GM12878 (cell line): ENCODE measurements around the gene MNAT1. TPM values are rescaled to one million over a fixed set of nuclear protein-coding genes. Genes with fewer than 3 reads are reported as not detected.

Source experiments
- ATAC-seq: fragments of 200-7000 bp; cut with Tn5 transposase; 3 replicates; pipeline ENCODE4 v1.9.1; 2020; ENCODE audit warnings: mild to moderate bottlenecking, moderate library complexity
- BruUV-seq: library from RNA; stranded (reverse); fragments of 400-500 nt; replicated peaks from 2 replicates; lab custom pipeline; 2021; lab: Mats Ljungman, UMichigan
- CTCF ChIA-PET: fragments of 300-600 bp; sonication (Branson Sonifier 250); formaldehyde crosslinking; extraction: SDS; loops from one replicate; lab custom pipeline; 2021; ENCODE audit warnings: inconsistent platforms; lab: Yijun Ruan, JAX
- POLR2A ChIA-PET: fragments of 350-600 bp; formaldehyde crosslinking; extraction: SDS; loops from one replicate; lab custom pipeline; 2021; ENCODE audit warnings: inconsistent platforms; lab: Charles Lee
- RAD21 ChIA-PET: fragments of 300-600 bp; sonication (Branson Sonifier 250); formaldehyde crosslinking; loops from one replicate; lab custom pipeline; 2023; ENCODE audit warnings: antibody characterized with exemption; ENCODE audit not compliant: unreplicated experiment; lab: Charles Lee
- SMC1A ChIA-PET: fragments of 300-600 bp; sonication (Branson Sonifier 250); formaldehyde crosslinking; loops from one replicate; lab custom pipeline; 2023; ENCODE audit not compliant: unreplicated experiment, uncharacterized antibody; lab: Charles Lee
- DNase-seq: peaks from one replicate; pipeline ENCODE4 v3.0.0-alpha.2; 2011; ENCODE audit warnings: low read depth, low spot score
- FAIRE-seq: peaks from 3 replicates; lab custom pipeline; 2011; peaks lifted over from hg19 to GRCh38; lab: Jason Lieb, UNC
- H2AFZ ChIP-seq: 2 replicates; pipeline ENCODE4 v1.6.0; 2011; ENCODE audit warnings: low read depth, low read length, control low read depth; ENCODE audit not compliant: control insufficient read depth
- H3K27ac ChIP-seq: 2 replicates; pipeline ENCODE4 v1.5.1; 2011; ENCODE audit warnings: control low read depth; ENCODE audit not compliant: control insufficient read depth, insufficient read depth
- H3K27me3 ChIP-seq, 2 experiments: replicated peaks in 1 of 2; 2 replicates each; pipeline versions ENCODE4 v1.6.0 to v1.6.1; 2011; ENCODE audit warnings: low read length in 1 of 2; ENCODE audit not compliant: control insufficient read depth in 2 of 2, insufficient read depth in 2 of 2
- H3K36me3 ChIP-seq, 2 experiments: 2 replicates each; pipeline ENCODE4 v1.5.1; 2011; ENCODE audit warnings: low read length in 1 of 2; ENCODE audit not compliant: control insufficient read depth in 2 of 2, insufficient read depth in 2 of 2
- H3K4me1 ChIP-seq: 2 replicates; pipeline ENCODE4 v1.6.1; 2011; ENCODE audit warnings: mild to moderate bottlenecking, low read length, moderate library complexity, mixed read lengths; ENCODE audit not compliant: control insufficient read depth, insufficient read depth
- H3K4me2 ChIP-seq: 2 replicates; pipeline ENCODE4 v1.6.0; 2011; ENCODE audit warnings: control low read depth; ENCODE audit not compliant: control insufficient read depth, insufficient read depth
- H3K4me3 ChIP-seq: fragments of 200-600 bp; sonication (generic); 2 replicates; pipeline ENCODE4 v1.5.1; 2016
- H3K79me2 ChIP-seq: 2 replicates; pipeline ENCODE4 v1.6.0; 2011; ENCODE audit warnings: low read length; ENCODE audit not compliant: control insufficient read depth, insufficient read depth
- H3K9ac ChIP-seq: 2 replicates; pipeline ENCODE4 v1.8.0; 2011; ENCODE audit warnings: low read length, control low read depth, mixed read lengths; ENCODE audit not compliant: control insufficient read depth, insufficient read depth
- H3K9me3 ChIP-seq: replicated peaks from 3 replicates; pipeline ENCODE4 v1.5.1; 2011; ENCODE audit warnings: mild to moderate bottlenecking, low read length; ENCODE audit not compliant: control insufficient read depth, insufficient read depth
- H4K20me1 ChIP-seq: 2 replicates; pipeline ENCODE4 v1.6.0; 2011; ENCODE audit not compliant: control insufficient read depth, insufficient read depth
- ATF3 ChIP-seq: IDR thresholded peaks from 2 replicates; pipeline ENCODE4 v1.6.1; 2011; ENCODE audit warnings: low read depth, mild to moderate bottlenecking, low read length, moderate library complexity, borderline replicate concordance; ENCODE audit errors: extremely low read depth
- BHLHE40 ChIP-seq, 2 experiments: fragments of 450-650 bp in 1 of 2; IDR thresholded peaks; 2 replicates each; pipeline ENCODE4 v1.6.1; 2011 to 2017; ENCODE audit warnings: low read depth in 2 of 2, borderline replicate concordance in 1 of 2, improper control_type of control experiment in 1 of 2, low read length in 1 of 2, mild to moderate bottlenecking in 1 of 2
- DPF2 ChIP-seq: fragments of 450-650 bp; IDR thresholded peaks from 2 replicates; pipeline ENCODE4 v1.6.1; 2017; ENCODE audit warnings: mild to moderate bottlenecking
- HSF1 ChIP-seq: fragments of 150-350 bp; IDR thresholded peaks from 2 replicates; pipeline ENCODE4 v1.6.1; 2014; ENCODE audit warnings: mild to moderate bottlenecking, low read depth, low read length
- IKZF1 ChIP-seq: fragments of 450-650 bp; conservative IDR thresholded peaks from 2 replicates; pipeline ENCODE4 v1.6.1; 2017; ENCODE audit warnings: antibody characterized with exemption, mild to moderate bottlenecking
- MEF2A ChIP-seq: IDR thresholded peaks from 2 replicates; pipeline ENCODE4 v1.6.1; 2011; ENCODE audit warnings: low read depth, mild to moderate bottlenecking, low read length, moderate library complexity; ENCODE audit not compliant: insufficient read depth
- NFYB ChIP-seq: IDR thresholded peaks from 2 replicates; pipeline ENCODE4 v1.6.1; 2011; ENCODE audit warnings: low read depth, mild to moderate bottlenecking, low read length, improper control_type of control experiment, moderate library complexity; ENCODE audit not compliant: insufficient read depth
- RUNX3 ChIP-seq: IDR thresholded peaks from 2 replicates; pipeline ENCODE4 v1.6.1; 2012; ENCODE audit warnings: low read length, inconsistent platforms
- SMARCA5 ChIP-seq: fragments of 450-650 bp; IDR thresholded peaks from 2 replicates; pipeline ENCODE4 v1.6.1; 2017; ENCODE audit warnings: mild to moderate bottlenecking
- SREBF1 ChIP-seq: IDR thresholded peaks from 2 replicates; pipeline ENCODE4 v1.6.1; 2012; ENCODE audit warnings: mild to moderate bottlenecking, low read length
- TCF7 ChIP-seq: IDR thresholded peaks from 2 replicates; pipeline ENCODE4 v1.6.1; 2014; ENCODE audit warnings: antibody characterized with exemption, borderline replicate concordance
- WGBS: methylation state at CpG from one replicate; pipeline ENCODE4 v1.1.6; 2016; ENCODE audit warnings: low lambda C conversion rate; ENCODE audit not compliant: insufficient replicate concordance, insufficient coverage; ENCODE audit errors: missing lambda C conversion rate; 5-methylcytosine and 5-hydroxymethylcytosine counted together
- in situ Hi-C: fragments of 300-500 bp; cut with MboI; formaldehyde crosslinking; loops from 9 replicates; pipeline ENCODE4 v1.14.3; 2018; ENCODE audit warnings: mixed read lengths
- intact Hi-C: fragments of 100-400 bp; cut with micrococcal nuclease; formaldehyde crosslinking; loops from one replicate; pipeline ENCODE4 v1.14.2; 2022; ENCODE audit not compliant: unreplicated experiment
- polyA plus RNA-seq, 11 experiments: library from polyadenylated mRNA; depleted of rRNA in 4 of 11; unstranded in 6 of 11; stranded (reverse) in 5 of 11; fragments of >200 nt; fragmentation: Nextera tagmentation in 4 of 11; fragmentation: Illumina TruSeq in 1 of 11; extraction: Ambion mirVana in 4 of 11; extraction: Trizol in 1 of 11; gene quantifications; 1 replicate in 1 of 11; 2 replicates in 10 of 11; pipeline versions ENCODE4 v1.2.1 to v1.2.3, GENCODE V29; 2011 to 2016; ENCODE audit warnings: inconsistent platforms in 2 of 11, missing spikeins in 2 of 11, low read depth in 1 of 11
- total RNA-seq, 4 experiments: library from RNA; depleted of rRNA in 3 of 4; stranded (reverse); fragments of >200 nt in 3 of 4; fragmentation: Illumina TruSeq in 1 of 4; extraction: Trizol in 1 of 4; gene quantifications; 2 replicates each; pipeline versions ENCODE4 v1.2.1 to v1.2.3, GENCODE V29; 2013 to 2021
- TF ChIP-seq, protein P1 (sequence below): IDR thresholded peaks from 2 replicates; pipeline ENCODE4 v1.6.1; 2012; ENCODE audit warnings: mild to moderate bottlenecking, low read depth, low read length

Gene MNAT1
- total and polyA plus RNA-seq, 10 of the 15 experiments (the other 5 are each of a cell fraction or from before 2014, with no cell fraction given) = 26.5 to 67.4 (median 40.8) TPM

- ChIA-PET CTCF (interaction anchor here (1.4 kb wide), 1 partner anchor 51 kb away, joined by 4 read pairs; no protein-coding TSS in a partner anchor), SMC1A (no interaction called here), POLR2A (no interaction called here), RAD21 (no interaction called here)
- peaks cover 1% of the 10 kb centered on the region for H3K79me2 ChIP-seq
- H4K20me1 ChIP-seq = no peaks in the 10 kb centered on the region
- intact Hi-C loops (no loop called here), in situ Hi-C loops (no loop called here)
- no peak overlapping the region for H3K4me3 ChIP-seq
- H3K36me3 ChIP-seq = peaks cover 0 to 2% of the 10 kb centered on the region in 2 experiments; a peak in 1 of 4 replicates
- H3K27me3 ChIP-seq = no peaks in the 10 kb centered on the region
- no peak for FAIRE-seq
- no peaks in the 10 kb centered on the region for H3K9me3 ChIP-seq
- no peak for ATAC-seq
- WGBS = 95% methylated on average over 6 of the region's 6 CpGs
- H2AFZ ChIP-seq = no peak overlapping the region
- H3K9ac ChIP-seq = no peak overlapping the region
- TF ChIP-seq MEF2A (no peak), IKZF1 (no peak), BHLHE40 (IDR thresholded peaks at IDR 0.05; ENCODE audit: borderline replicate concordance in 1 of 2, low read depth in 2 of 2, low read length in 1 of 2) (no peak), SMARCA5 (no peak), RUNX3 (no peak), NFYB (no peak), ATF3 (no peak), SREBF1 (no peak), TCF7 (no peak), HSF1 (no peak), DPF2 (no peak)
- TF ChIP-seq, protein P1, sequence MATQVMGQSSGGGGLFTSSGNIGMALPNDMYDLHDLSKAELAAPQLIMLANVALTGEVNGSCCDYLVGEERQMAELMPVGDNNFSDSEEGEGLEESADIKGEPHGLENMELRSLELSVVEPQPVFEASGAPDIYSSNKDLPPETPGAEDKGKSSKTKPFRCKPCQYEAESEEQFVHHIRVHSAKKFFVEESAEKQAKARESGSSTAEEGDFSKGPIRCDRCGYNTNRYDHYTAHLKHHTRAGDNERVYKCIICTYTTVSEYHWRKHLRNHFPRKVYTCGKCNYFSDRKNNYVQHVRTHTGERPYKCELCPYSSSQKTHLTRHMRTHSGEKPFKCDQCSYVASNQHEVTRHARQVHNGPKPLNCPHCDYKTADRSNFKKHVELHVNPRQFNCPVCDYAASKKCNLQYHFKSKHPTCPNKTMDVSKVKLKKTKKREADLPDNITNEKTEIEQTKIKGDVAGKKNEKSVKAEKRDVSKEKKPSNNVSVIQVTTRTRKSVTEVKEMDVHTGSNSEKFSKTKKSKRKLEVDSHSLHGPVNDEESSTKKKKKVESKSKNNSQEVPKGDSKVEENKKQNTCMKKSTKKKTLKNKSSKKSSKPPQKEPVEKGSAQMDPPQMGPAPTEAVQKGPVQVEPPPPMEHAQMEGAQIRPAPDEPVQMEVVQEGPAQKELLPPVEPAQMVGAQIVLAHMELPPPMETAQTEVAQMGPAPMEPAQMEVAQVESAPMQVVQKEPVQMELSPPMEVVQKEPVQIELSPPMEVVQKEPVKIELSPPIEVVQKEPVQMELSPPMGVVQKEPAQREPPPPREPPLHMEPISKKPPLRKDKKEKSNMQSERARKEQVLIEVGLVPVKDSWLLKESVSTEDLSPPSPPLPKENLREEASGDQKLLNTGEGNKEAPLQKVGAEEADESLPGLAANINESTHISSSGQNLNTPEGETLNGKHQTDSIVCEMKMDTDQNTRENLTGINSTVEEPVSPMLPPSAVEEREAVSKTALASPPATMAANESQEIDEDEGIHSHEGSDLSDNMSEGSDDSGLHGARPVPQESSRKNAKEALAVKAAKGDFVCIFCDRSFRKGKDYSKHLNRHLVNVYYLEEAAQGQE = no peak
- BruUV-seq = no TSS peak
- no peaks in the 10 kb centered on the region for H3K4me1 ChIP-seq
- no peak overlapping the region for H3K4me2 ChIP-seq
- no peak for DNase-seq
- no peak overlapping the region for H3K27ac ChIP-seq
These were observed 239.6 kb downstream of the MNAT1 start for GRCh38 chr14:60974090-60974651.
